ENCODE data around the gene GREM1.

Gene GREM1

DNA sequence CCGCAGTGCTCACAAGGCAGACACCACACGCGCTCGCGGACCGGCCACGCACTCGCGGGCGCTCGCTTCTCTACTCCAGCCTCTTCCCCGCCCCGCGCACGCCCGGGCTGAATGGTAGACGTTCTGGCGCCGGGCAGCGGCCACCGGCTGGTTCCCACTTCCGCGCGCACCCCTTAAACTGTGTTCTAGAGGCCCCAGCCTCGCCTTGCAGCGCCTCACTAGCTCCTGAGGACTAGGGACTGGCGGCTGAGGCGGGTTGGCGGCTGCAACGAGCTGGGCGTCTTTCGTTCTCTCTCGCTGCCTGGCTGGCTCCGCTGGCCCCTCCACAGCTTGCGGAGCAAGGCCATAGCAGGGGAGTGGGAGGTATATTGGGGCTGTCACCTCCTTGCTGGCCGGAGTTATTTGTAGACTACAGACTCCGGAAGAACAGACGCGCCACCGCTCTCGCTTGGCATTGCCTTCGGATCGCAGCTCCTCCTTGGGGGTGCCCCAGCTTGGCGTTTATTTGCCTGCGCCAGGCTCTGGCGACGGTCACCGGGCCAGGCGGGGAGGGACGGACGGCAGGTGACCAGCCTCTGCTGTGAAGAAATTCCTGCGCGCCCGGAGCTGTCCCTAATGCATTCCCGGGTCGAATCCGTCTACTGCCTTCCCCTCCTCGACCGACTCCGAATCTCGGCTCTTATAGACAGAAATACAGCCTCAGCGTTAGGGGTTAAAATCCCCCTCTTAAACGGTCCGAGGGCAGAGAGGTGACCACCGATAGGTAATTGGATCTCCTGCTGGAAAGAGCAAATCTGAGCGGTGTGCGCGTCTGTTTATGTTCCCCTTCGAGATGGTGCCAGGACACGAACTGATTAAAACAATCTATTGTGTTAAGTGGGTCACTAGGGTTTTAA is 1.3 kb downstream of the GREM1 start:
- H3K79me2 ChIP-seq (ENCODE audit: low read length) = no peaks in the 10 kb centered on the region
- H3K4me3 ChIP-seq (ENCODE audit: low read length) = no peak overlapping the region
- no peak overlapping the region for H3K27ac ChIP-seq (ENCODE audit: low read length)
- H2AFZ ChIP-seq (ENCODE audit: low read length) = no peak overlapping the region
- no peak overlapping the region for H3K9ac ChIP-seq (ENCODE audit: low read length)
- peaks cover 19% of the 10 kb centered on the region for H3K4me1 ChIP-seq (ENCODE audit: low read length)
- no peaks in the 10 kb centered on the region for H3K9me3 ChIP-seq (replicated peaks; ENCODE audit: insufficient read depth, low read length)
- TF ChIP-seq EZH2phosphoT487 (IDR thresholded peaks at IDR 0.05; ENCODE audit: low read length) (no peak), EZH2 (optimal IDR thresholded peaks at IDR 0.05; ENCODE audit: low read depth, low read length) (no peak)
- TF ChIP-seq, protein P1, sequence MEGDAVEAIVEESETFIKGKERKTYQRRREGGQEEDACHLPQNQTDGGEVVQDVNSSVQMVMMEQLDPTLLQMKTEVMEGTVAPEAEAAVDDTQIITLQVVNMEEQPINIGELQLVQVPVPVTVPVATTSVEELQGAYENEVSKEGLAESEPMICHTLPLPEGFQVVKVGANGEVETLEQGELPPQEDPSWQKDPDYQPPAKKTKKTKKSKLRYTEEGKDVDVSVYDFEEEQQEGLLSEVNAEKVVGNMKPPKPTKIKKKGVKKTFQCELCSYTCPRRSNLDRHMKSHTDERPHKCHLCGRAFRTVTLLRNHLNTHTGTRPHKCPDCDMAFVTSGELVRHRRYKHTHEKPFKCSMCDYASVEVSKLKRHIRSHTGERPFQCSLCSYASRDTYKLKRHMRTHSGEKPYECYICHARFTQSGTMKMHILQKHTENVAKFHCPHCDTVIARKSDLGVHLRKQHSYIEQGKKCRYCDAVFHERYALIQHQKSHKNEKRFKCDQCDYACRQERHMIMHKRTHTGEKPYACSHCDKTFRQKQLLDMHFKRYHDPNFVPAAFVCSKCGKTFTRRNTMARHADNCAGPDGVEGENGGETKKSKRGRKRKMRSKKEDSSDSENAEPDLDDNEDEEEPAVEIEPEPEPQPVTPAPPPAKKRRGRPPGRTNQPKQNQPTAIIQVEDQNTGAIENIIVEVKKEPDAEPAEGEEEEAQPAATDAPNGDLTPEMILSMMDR (IDR thresholded peaks at IDR 0.05; ENCODE audit: low read length) = no peak
- no peak overlapping the region for H3K4me2 ChIP-seq (ENCODE audit: low read depth, low read length)
- no peaks in the 10 kb centered on the region for H4K20me1 ChIP-seq (ENCODE audit: insufficient read depth, low read length)
- no peak for DNase-seq
- no peaks in the 10 kb centered on the region for H3K9me2 ChIP-seq (replicated peaks; ENCODE audit: insufficient read depth, low read length)
- H3K27me3 ChIP-seq (replicated peaks; ENCODE audit: insufficient read depth, low read length) = peaks cover 15% of the 10 kb centered on the region
- H3K36me3 ChIP-seq (replicated peaks; ENCODE audit: insufficient read depth, low read length) = no peaks in the 10 kb centered on the region
- peaks cover 18% of the 10 kb centered on the region for H3F3A ChIP-seq (ENCODE audit: insufficient read depth, low read length)

GRCh38 chr15:32721596-32721995 is 3.8 kb downstream of the GREM1 start:
- Histone ChIP-seq H3K9ac (ENCODE audit: low read length) (no peak overlapping the region), H3K27me3 (replicated peaks; ENCODE audit: insufficient read depth, low read length) (peaks cover 10% of the 10 kb centered on the region; the same call in 1 of the 2 replicates), H3K9me2 (replicated peaks; ENCODE audit: insufficient read depth, low read length) (no peaks in the 10 kb centered on the region), H3K79me2 (ENCODE audit: low read length) (no peaks in the 10 kb centered on the region), H4K20me1 (ENCODE audit: insufficient read depth, low read length) (no peaks in the 10 kb centered on the region), H2AFZ (ENCODE audit: low read length) (no peak overlapping the region), H3K4me3 (ENCODE audit: low read length) (no peak overlapping the region), H3K36me3 (replicated peaks; ENCODE audit: insufficient read depth, low read length) (no peaks in the 10 kb centered on the region), H3K9me3 (replicated peaks; ENCODE audit: insufficient read depth, low read length) (no peaks in the 10 kb centered on the region), H3K4me1 (ENCODE audit: low read length) (peaks cover 22% of the 10 kb centered on the region), H3F3A (ENCODE audit: insufficient read depth, low read length) (peaks cover 18% of the 10 kb centered on the region), H3K27ac (ENCODE audit: low read length) (no peak overlapping the region), H3K4me2 (ENCODE audit: low read depth, low read length) (no peak overlapping the region)
- no peak for DNase-seq
- no peak for TF ChIP-seq EZH2phosphoT487 (IDR thresholded peaks at IDR 0.05; ENCODE audit: low read length)
- TF ChIP-seq, protein P1 (IDR thresholded peaks at IDR 0.05; ENCODE audit: low read length) = no peak
- no peak for TF ChIP-seq EZH2 (optimal IDR thresholded peaks at IDR 0.05; ENCODE audit: low read depth, low read length)

DNA sequence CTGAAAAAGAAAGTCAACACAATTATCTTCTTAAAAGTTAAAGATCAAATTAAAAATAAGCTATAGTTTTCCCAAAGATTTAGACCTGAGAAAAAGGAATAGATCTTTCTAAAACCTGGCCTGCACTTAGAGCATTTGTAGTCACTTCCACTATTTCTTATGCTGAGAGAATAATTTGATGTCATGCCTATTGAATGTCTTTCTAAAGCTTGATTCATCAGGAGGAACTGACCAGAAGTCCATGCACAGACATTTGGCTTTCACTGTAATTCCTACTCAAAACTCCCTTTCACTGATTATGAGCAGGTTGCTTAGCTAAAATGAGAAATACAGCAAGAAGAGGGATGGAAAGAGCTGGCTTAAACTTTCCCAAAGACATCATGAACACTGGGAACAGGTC is 4.3 kb downstream of the GREM1 start:
- H3K27me3 ChIP-seq (replicated peaks; ENCODE audit: insufficient read depth, low read length) = peaks cover 5% of the 10 kb centered on the region; the same call in 1 of the 2 replicates
- no peak overlapping the region for H3K9ac ChIP-seq (ENCODE audit: low read length)
- no peaks in the 10 kb centered on the region for H3K36me3 ChIP-seq (replicated peaks; ENCODE audit: insufficient read depth, low read length)
- H3K9me2 ChIP-seq (replicated peaks; ENCODE audit: insufficient read depth, low read length) = no peaks in the 10 kb centered on the region
- no peaks in the 10 kb centered on the region for H4K20me1 ChIP-seq (ENCODE audit: insufficient read depth, low read length)
- H3K4me3 ChIP-seq (ENCODE audit: low read length) = no peak overlapping the region
- H3K27ac ChIP-seq (ENCODE audit: low read length) = no peak overlapping the region
- H3F3A ChIP-seq (ENCODE audit: insufficient read depth, low read length) = peaks cover 18% of the 10 kb centered on the region
- H3K4me2 ChIP-seq (ENCODE audit: low read depth, low read length) = peak overlapping the region; percentile 77; the same call in 1 of the 2 replicates
- H3K4me1 ChIP-seq (ENCODE audit: low read length) = peaks cover 22% of the 10 kb centered on the region
- no peaks in the 10 kb centered on the region for H3K9me3 ChIP-seq (replicated peaks; ENCODE audit: insufficient read depth, low read length)
- TF ChIP-seq EZH2phosphoT487 (IDR thresholded peaks at IDR 0.05; ENCODE audit: low read length) (no peak), EZH2 (optimal IDR thresholded peaks at IDR 0.05; ENCODE audit: low read depth, low read length) (no peak)
- TF ChIP-seq, protein P1 (IDR thresholded peaks at IDR 0.05; ENCODE audit: low read length) = no peak
- no peak for DNase-seq
- H2AFZ ChIP-seq (ENCODE audit: low read length) = no peak overlapping the region
- no peaks in the 10 kb centered on the region for H3K79me2 ChIP-seq (ENCODE audit: low read length)
